Small intestine (tissue), 7 donors: ENCODE data around the gene NBEAL2. TPM values are rescaled to one million over a fixed set of nuclear protein-coding genes. Genes with fewer than 3 reads are reported as not detected.
A peak's percentile ranks its signal among the peaks of the same experiment; 100 is the strongest.

Experiments used
- DNase-seq, 2 donors: peaks; one replicate each; pipeline versions ENCODE4 v3.0.0 to v3.0.0-alpha.2; 2013
- FAIRE-seq: peaks from 2 replicates; lab custom pipeline; 2012; peaks lifted over from hg19 to GRCh38; lab: Jason Lieb, UNC
- H3K27ac ChIP-seq, 3 donors: one replicate each; pipeline ENCODE4 v1.5.1; 2013; ENCODE audit warnings: low read length in 2 of 3, mild to moderate bottlenecking in 2 of 3, control low read depth in 1 of 3, inconsistent platforms in 1 of 3, low read depth in 1 of 3, moderate library complexity in 1 of 3
- H3K27me3 ChIP-seq, 3 donors: one replicate each; pipeline ENCODE4 v1.6.1; 2013; ENCODE audit warnings: low read length in 3 of 3, inconsistent platforms in 1 of 3; ENCODE audit not compliant: control insufficient read depth in 3 of 3, insufficient read depth in 3 of 3
- H3K36me3 ChIP-seq, 3 donors: one replicate each; pipeline ENCODE4 v1.6.1; 2013; ENCODE audit warnings: low read length in 3 of 3, inconsistent platforms in 1 of 3, low read depth in 1 of 3, mild to moderate bottlenecking in 1 of 3, moderate library complexity in 1 of 3; ENCODE audit not compliant: control insufficient read depth in 3 of 3, insufficient read depth in 2 of 3
- H3K4me1 ChIP-seq, 3 donors: one replicate each; pipeline ENCODE4 v1.6.1; 2013; ENCODE audit warnings: low read length in 2 of 3, inconsistent platforms in 1 of 3, low read depth in 1 of 3, mild to moderate bottlenecking in 1 of 3, moderate library complexity in 1 of 3; ENCODE audit not compliant: control insufficient read depth in 3 of 3, insufficient read depth in 2 of 3
- H3K4me3 ChIP-seq, 3 donors: one replicate each; pipeline ENCODE4 v1.5.1; 2013; ENCODE audit warnings: low read length in 3 of 3, control low read depth in 1 of 3, inconsistent platforms in 1 of 3, low read depth in 1 of 3, mild to moderate bottlenecking in 1 of 3, moderate library complexity in 1 of 3
- H3K9me3 ChIP-seq, 2 donors: one replicate each; pipeline ENCODE4 v1.6.1; 2013; ENCODE audit warnings: low read depth in 1 of 2, low read length in 1 of 2; ENCODE audit not compliant: control insufficient read depth in 2 of 2, insufficient read depth in 1 of 2
- WGBS, 3 donors: extraction: QIAGEN DNeasy Blood & Tissue Kit; methylation state at CpG; one replicate each; pipeline ENCODE4 v1.1.7; 2013; 5-methylcytosine and 5-hydroxymethylcytosine counted together
- polyA plus RNA-seq, 4 donors: library from polyadenylated mRNA; stranded (reverse) in 3 of 4; unstranded in 1 of 4; fragments of 200-250 nt in 3 of 4; fragments of 120-200 nt in 1 of 4; gene quantifications; one replicate each; pipeline versions ENCODE4 v1.2.1 to v1.2.3, GENCODE V29; 2013
- donor health status: healthy with polysubstance abuse.
- donor health status: control.
- donor health status: control.
- donor health status: Bipolar disorder and iron deficiency.
- donor health status: healthy.

NBEAL2 gene
- polyA plus RNA-seq, 4 donors = 32.7 to 55.9 (median 44.5) TPM

DNA sequence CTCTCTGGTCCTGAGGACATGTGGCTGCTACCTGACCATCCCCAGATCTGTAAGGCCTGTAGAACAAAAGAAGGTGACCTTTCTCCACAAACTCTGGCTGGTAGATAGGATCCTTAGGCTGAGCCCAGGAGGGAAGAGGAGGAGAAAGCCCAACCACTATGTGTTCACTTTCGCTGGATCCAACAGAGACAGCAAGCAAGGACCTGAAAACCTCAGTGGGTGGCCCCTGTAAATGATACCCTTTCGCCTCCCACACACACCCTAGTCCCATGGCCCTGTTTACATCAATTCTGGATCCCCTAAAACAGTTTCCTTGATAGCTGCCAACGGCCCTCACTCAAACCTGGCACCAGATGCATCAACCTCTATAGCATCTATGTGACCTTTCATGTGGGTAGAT lies 25.3 kb upstream of the NBEAL2 start:
- WGBS, 3 donors = 53 to 76% (median 62%) methylated on average over 3 of the region's 3 CpGs
- H3K36me3 ChIP-seq = peaks cover 0 to 23% (median 0%) of the 10 kb centered on the region in 3 donors
- H3K9me3 ChIP-seq = no peaks in the 10 kb centered on the region
- H3K27me3 ChIP-seq = no peaks in the 10 kb centered on the region
- H3K4me3 ChIP-seq = no peak overlapping the region
- FAIRE-seq (no peak), DNase-seq (no peak)
- peaks cover 24 to 66% (median 51%) of the 10 kb centered on the region in 3 donors for H3K4me1 ChIP-seq
- H3K27ac ChIP-seq = peak overlapping the region in 1 of 3 donors; percentile 61

DNA sequence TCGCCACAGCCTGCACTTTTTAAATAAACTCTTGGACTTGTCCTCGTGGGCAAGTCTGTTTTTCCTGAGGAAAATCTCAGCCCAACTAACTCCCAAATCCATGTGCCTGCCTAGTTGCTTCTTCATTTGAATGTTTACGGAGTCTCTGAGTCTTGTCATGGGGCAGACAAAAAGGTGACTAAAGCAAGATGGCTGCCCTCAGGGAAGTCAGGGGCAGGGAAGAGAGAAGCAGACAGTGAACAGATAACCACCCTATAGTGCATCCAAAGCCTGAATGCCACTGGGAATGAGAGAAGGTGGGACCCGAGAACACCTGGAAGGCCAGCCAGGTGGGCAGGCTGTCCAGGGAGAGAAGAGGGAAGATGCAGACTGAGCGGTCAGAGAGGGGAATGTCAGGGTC lies 24.3 kb upstream of the NBEAL2 start:
- FAIRE-seq (no peak), DNase-seq (no peak)
- Histone ChIP-seq H3K4me3 (no peak overlapping the region), H3K4me1 (peaks cover 25 to 66% (median 51%) of the 10 kb centered on the region in 3 donors), H3K36me3 (peaks cover 0 to 30% (median 0%) of the 10 kb centered on the region in 3 donors), H3K9me3 (no peaks in the 10 kb centered on the region), H3K27me3 (no peaks in the 10 kb centered on the region), H3K27ac (peak overlapping the region in 2 of 3 donors; percentile 18 to 48)
- 82 to 88% (median 84%) methylated on average over 5 of the region's 5 CpGs for WGBS, 3 donors

DNA sequence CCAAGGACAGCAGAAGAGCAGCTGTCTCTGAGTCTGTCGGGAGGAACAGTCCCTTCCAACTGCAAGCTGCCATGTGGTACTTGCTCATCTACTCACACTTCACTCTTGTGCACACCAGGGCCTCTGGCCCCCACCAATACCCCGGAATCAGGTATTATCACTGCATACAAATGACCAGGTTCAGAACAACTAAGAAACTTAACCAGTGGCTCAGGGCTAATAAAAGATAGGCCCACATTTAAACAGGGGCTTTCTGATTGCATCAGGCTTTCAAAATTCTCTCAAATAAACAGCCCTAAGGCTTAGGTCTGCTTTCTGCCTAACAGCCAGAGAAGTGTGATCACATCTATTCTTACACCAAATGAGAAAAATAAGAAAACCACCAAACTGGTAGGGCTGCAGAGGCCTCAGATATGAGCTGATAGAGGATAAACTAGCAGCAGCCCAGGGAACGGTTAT lies 23.6 kb upstream of the NBEAL2 start:
- Histone ChIP-seq H3K36me3 (peaks cover 0 to 35% (median 0%) of the 10 kb centered on the region in 3 donors), H3K27me3 (no peaks in the 10 kb centered on the region), H3K27ac (peak overlapping the region in 2 of 3 donors; percentile 18 to 48), H3K4me1 (peaks cover 25 to 69% (median 56%) of the 10 kb centered on the region in 3 donors), H3K9me3 (no peaks in the 10 kb centered on the region), H3K4me3 (no peak overlapping the region)
- FAIRE-seq = no peak
- DNase-seq = no peak
- 41 to 46% (median 45%) methylated on average over 3 of the region's 3 CpGs for WGBS, 3 donors

DNA sequence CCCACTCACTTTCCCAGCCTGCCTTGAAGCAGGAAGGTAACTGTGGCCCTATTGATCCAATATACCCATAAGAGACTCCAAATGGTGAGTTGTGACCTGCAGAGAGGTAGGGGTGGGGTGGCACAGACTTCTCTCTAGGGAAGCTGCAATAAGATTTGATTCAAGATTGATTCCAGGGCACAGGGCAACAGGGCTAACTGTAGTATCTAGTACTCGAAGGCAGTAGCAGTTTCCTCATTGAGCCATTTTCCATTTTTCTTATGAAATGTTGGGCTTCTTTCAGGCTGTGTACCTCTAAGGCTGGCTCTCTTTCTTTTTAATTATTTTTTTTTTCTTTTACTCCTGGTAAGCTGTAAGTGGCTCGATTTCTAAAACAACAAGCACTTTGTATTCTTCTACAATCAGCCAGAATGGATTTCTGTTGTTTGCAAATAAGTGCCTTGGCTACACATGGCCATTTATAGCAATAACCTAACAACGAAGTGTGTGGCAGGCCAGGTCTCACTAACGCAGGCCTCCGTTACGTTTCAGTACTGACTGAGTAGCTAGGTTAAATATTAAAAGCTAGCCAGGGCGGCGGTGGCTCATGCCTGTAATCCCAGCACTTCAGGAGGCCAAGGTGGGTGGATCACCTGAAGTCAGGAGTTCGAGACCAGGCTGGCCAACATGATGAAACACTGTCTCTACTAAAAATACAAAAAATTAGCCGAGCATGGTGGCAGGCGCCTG lies 22.2 kb upstream of the NBEAL2 start:
- no peaks in the 10 kb centered on the region for H3K27me3 ChIP-seq
- H3K4me3 ChIP-seq = no peak overlapping the region
- no peak for FAIRE-seq
- peak in 1 of 2 donors; percentile 71 for DNase-seq
- H3K36me3 ChIP-seq = peaks cover 0 to 38% (median 0%) of the 10 kb centered on the region in 3 donors
- peak overlapping the region in 1 of 3 donors; percentile 67 for H3K27ac ChIP-seq
- H3K9me3 ChIP-seq = no peaks in the 10 kb centered on the region
- WGBS, 3 donors = 23 to 60% (median 53%) methylated on average over 11 of the region's 11 CpGs
- H3K4me1 ChIP-seq = peaks cover 21 to 77% (median 56%) of the 10 kb centered on the region in 3 donors

DNA sequence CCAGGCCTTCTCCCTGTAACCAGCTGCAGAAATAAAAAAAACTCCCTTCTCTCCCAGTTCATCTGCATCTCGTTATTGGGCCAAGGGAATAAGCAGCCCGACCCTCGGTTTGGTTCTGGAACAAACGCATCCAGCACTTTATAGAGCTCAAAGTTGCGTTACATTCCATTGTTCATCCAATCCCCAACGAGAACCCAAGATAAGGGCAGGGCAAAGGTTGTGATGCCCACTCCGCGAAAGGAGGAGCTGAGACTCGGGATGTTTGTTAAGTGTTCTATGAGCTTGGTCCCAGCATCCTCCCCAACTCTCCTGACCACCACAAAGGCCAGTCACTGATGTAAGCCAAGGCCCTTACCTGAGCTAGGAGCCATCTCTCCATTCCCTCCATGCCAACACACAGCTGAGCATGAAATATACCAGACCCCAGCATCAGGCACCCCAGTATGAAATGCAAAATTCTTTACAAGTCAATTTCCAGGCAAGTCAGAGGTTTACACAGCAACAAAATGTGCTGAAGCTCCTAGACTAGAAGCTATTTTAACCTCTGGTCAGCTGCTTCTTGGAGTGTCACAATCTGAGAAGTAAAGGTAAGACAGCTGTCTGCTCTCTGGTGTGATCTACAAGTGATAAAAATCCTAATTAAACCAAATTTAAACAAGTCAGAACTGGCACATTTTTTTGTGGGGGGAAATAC lies 20.9 kb upstream of the NBEAL2 start:
- Histone ChIP-seq H3K36me3 (peaks cover 0 to 38% (median 0%) of the 10 kb centered on the region in 3 donors), H3K9me3 (no peaks in the 10 kb centered on the region), H3K4me1 (peaks cover 17 to 72% (median 45%) of the 10 kb centered on the region in 3 donors), H3K27ac (peak overlapping the region; percentile 47 to 67 (median 60)), H3K27me3 (no peaks in the 10 kb centered on the region), H3K4me3 (no peak overlapping the region)
- peak; percentile 82 to 86 for DNase-seq
- no peak for FAIRE-seq
- WGBS, 3 donors = 17 to 51% (median 50%) methylated on average over 9 of the region's 9 CpGs

DNA sequence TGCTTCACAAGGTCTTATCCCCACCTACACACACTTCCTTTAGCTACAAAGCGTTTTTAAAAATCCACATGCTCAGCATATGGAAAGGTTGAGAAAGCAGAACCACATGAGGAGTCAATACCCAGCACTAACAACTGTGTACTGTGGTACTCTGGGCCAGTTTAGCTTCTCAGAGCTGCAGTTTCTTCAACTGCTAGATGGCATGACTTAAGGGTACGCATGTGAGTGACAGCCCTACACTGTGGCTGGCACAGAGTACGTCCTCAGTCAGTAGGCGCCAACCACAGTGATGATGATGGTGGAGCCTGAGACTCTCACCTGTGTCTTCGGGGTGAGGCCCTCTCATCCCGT lies 20.3 kb upstream of the NBEAL2 start:
- DNase-seq (no peak), FAIRE-seq (no peak)
- Histone ChIP-seq H3K9me3 (no peaks in the 10 kb centered on the region), H3K36me3 (peaks cover 0 to 34% (median 0%) of the 10 kb centered on the region in 3 donors), H3K4me1 (peaks cover 17 to 69% (median 41%) of the 10 kb centered on the region in 3 donors), H3K4me3 (no peak overlapping the region), H3K27me3 (no peaks in the 10 kb centered on the region), H3K27ac (peak overlapping the region in 2 of 3 donors; percentile 1 to 67)
- 71 to 77% (median 75%) methylated on average over 6 of the region's 6 CpGs for WGBS, 3 donors

DNA sequence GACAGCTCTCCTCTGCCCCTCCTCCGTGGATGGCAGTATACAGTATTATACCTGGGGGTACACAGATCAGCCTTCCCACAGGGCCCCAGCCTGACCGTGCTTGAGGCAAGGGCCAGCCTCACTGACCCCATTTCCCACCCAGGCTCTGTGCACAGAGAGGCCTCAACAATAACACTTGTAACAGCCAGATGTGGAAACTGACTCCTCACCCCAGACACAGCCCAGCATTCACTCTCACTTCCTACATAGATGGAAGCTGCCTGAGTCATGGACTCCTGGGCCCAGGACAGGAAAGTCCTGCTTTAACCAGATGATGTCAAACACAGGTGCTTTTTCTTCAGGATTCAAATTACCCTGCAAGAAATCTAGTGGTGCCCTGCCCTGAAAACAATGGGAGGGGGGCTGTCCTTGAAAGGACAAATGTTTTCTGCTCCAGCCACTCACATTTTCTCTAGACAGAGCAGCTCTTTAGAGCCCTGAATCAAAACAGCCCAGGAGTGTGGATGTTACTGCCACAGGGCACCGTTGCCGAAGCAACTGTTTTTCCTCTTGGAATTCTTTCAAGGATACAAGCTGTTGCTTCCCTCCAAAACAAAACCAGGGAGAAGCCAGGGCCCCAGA lies 19.3 kb upstream of the NBEAL2 start:
- H3K4me3 ChIP-seq = no peak overlapping the region
- no peaks in the 10 kb centered on the region for H3K27me3 ChIP-seq
- H3K27ac ChIP-seq = peak overlapping the region in 2 of 3 donors; percentile 1 to 50
- H3K9me3 ChIP-seq = no peaks in the 10 kb centered on the region
- no peak for DNase-seq
- H3K36me3 ChIP-seq = peaks cover 0 to 35% (median 0%) of the 10 kb centered on the region in 3 donors
- no peak for FAIRE-seq
- 34 to 49% (median 42%) methylated on average over 4 of the region's 4 CpGs for WGBS, 3 donors
- H3K4me1 ChIP-seq = peaks cover 17 to 68% (median 40%) of the 10 kb centered on the region in 3 donors

DNA sequence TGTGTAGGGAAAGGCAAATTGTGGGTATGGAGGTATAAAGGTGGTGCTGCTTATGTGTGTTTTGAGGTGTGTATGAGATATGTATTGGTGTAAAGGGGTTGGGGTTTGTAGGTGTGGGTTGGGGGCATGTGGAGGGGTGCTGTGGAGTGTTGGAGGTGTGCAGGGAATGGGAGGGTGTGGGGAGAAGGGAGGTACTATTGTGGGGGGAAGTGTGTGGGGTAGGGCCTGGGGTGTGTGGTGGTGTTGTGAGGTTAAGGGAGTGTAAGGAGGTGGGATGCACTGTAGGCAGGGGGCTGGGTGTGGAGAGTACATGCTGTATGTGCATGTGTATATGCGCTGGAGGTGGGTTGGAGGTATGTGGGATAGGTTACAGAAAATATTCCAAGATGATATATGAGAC lies 18.6 kb upstream of the NBEAL2 start:
- no peak for DNase-seq
- H3K27ac ChIP-seq = peak overlapping the region in 2 of 3 donors; percentile 1 to 50

More for the DNA sequence above, 18.6 kb upstream of the NBEAL2 start:
- Histone ChIP-seq H3K27me3 (no peaks in the 10 kb centered on the region), H3K4me3 (no peak overlapping the region), H3K36me3 (peaks cover 0 to 35% (median 0%) of the 10 kb centered on the region in 3 donors), H3K9me3 (no peaks in the 10 kb centered on the region), H3K4me1 (peaks cover 13 to 65% (median 35%) of the 10 kb centered on the region in 3 donors)
- no peak for FAIRE-seq
- 83 to 95% (median 90%) methylated on average over 1 of the region's 1 CpG for WGBS, 3 donors
